Peyer's patch (tissue), 4 donors: ENCODE measurements around the gene TUBB2A. TPM values are rescaled to one million over a fixed set of nuclear protein-coding genes. Genes with fewer than 3 reads are reported as not detected.
"Not testable (repeated sequence)": the region's sequence is repeated elsewhere in the genome, so short reads cannot be mapped to it uniquely, and the experiment has no call there.

Experiments
- DNase-seq, 3 donors: peaks; one replicate each; pipeline ENCODE4 v3.0.0-alpha.2; 2017 to 2019
- H3K27ac ChIP-seq, 4 donors: fragments of 200-600 bp; sonication (generic); one replicate each; pipeline ENCODE4 v1.5.1; 2016 to 2019
- H3K27me3 ChIP-seq, 2 donors: fragments of 200-600 bp; sonication (generic); one replicate each; pipeline ENCODE4 v1.5.1; 2019
- H3K36me3 ChIP-seq, 3 donors: fragments of 200-600 bp; sonication (generic); one replicate each; pipeline ENCODE4 v1.5.1; 2016 to 2019
- H3K4me1 ChIP-seq, 4 donors: fragments of 200-600 bp; sonication (generic); one replicate each; pipeline ENCODE4 v1.5.1; 2016 to 2019
- H3K4me3 ChIP-seq, 4 donors: fragments of 200-600 bp; sonication (generic); 1 replicate in 3 of 4; 2 replicates in 1 of 4; pipeline ENCODE4 v1.5.1; 2016 to 2019; ENCODE audit warnings: mild to moderate bottlenecking in 1 of 4
- H3K9me3 ChIP-seq, 4 donors: fragments of 200-600 bp; sonication (generic); one replicate each; pipeline ENCODE4 v1.5.1; 2016 to 2019; ENCODE audit warnings: mild to moderate bottlenecking in 1 of 4
- POLR2A ChIP-seq, 2 donors: fragments of 450-650 bp; IDR thresholded peaks; one replicate each; pipeline ENCODE4 v1.5.1; 2017; ENCODE audit warnings: antibody characterized with exemption in 2 of 2, mild to moderate bottlenecking in 2 of 2, moderate library complexity in 2 of 2
- total RNA-seq, 4 donors: library from RNA; depleted of rRNA; stranded (reverse); fragments of >200 nt; gene quantifications; one replicate each; pipeline ENCODE4 v1.1.0, GENCODE V29; 2016
- TF ChIP-seq, protein P1 (sequence below), 6 experiments: fragments of 450-650 bp in 4 of 6; fragments of 200-600 bp in 2 of 6; sonication (generic) in 1 of 6; IDR thresholded peaks; one replicate each; pipeline ENCODE4 v1.5.1; 2017 to 2019; ENCODE audit warnings: antibody characterized with exemption in 6 of 6, mild to moderate bottlenecking in 3 of 6, moderate library complexity in 1 of 6

The TUBB2A gene
- total RNA-seq, 4 donors from 2014 or later: 13.2 to 61.6 (median 47.6) TPM

- DNase-seq: no peak
- Histone ChIP-seq H3K4me3 (no peak overlapping the region), H3K27ac (no peak overlapping the region), H3K9me3 (no peaks in the 10 kb centered on the region), H3K4me1 (no peaks in the 10 kb centered on the region), H3K27me3 (no peaks in the 10 kb centered on the region), H3K36me3 (no peaks in the 10 kb centered on the region)
- no peak for TF ChIP-seq POLR2A (IDR thresholded peaks at IDR 0.05)
- TF ChIP-seq, protein P1, sequence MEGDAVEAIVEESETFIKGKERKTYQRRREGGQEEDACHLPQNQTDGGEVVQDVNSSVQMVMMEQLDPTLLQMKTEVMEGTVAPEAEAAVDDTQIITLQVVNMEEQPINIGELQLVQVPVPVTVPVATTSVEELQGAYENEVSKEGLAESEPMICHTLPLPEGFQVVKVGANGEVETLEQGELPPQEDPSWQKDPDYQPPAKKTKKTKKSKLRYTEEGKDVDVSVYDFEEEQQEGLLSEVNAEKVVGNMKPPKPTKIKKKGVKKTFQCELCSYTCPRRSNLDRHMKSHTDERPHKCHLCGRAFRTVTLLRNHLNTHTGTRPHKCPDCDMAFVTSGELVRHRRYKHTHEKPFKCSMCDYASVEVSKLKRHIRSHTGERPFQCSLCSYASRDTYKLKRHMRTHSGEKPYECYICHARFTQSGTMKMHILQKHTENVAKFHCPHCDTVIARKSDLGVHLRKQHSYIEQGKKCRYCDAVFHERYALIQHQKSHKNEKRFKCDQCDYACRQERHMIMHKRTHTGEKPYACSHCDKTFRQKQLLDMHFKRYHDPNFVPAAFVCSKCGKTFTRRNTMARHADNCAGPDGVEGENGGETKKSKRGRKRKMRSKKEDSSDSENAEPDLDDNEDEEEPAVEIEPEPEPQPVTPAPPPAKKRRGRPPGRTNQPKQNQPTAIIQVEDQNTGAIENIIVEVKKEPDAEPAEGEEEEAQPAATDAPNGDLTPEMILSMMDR (IDR thresholded peaks at IDR 0.05): no peak
These were observed 44.0 kb upstream of the TUBB2A start for GRCh38 chr6:3201388-3201787.

GRCh38 chr6:3200682-3201081, 43.3 kb upstream of the TUBB2A start:
- H3K27ac ChIP-seq: no peak overlapping the region
- TF ChIP-seq, protein P1 (IDR thresholded peaks at IDR 0.05): no peak
- no peak for TF ChIP-seq POLR2A (IDR thresholded peaks at IDR 0.05)
- no peaks in the 10 kb centered on the region for H3K4me1 ChIP-seq
- H3K4me3 ChIP-seq: no peak overlapping the region
- no peaks in the 10 kb centered on the region for H3K27me3 ChIP-seq
- no peak for DNase-seq
- H3K9me3 ChIP-seq: no peaks in the 10 kb centered on the region
- H3K36me3 ChIP-seq: no peaks in the 10 kb centered on the region

DNA sequence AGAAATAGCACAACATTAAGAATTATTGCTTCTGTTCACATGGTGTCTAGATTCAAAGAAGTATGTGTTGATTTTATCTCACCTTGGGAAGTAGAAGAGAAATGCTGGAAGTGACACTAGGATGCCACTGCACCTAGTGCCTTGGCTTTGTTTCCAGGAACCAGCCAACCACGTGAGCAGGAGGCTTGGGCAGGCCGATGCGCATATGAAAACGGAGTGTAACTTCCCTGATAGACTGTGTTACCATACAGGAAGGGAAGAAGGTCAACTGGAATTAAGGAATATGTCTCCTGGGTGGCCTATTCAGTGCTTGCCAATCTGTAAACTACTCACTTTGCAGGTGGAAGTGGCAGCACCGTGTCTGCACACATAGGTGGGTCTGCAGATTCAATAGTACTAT, 42.0 kb upstream of the TUBB2A start:
- Histone ChIP-seq H3K27me3 (no peaks in the 10 kb centered on the region), H3K9me3 (no peaks in the 10 kb centered on the region), H3K4me3 (no peak overlapping the region), H3K27ac (no peak overlapping the region), H3K4me1 (no peaks in the 10 kb centered on the region), H3K36me3 (no peaks in the 10 kb centered on the region)
- DNase-seq: no peak
- TF ChIP-seq, protein P1 (IDR thresholded peaks at IDR 0.05): no peak
- no peak for TF ChIP-seq POLR2A (IDR thresholded peaks at IDR 0.05)

DNA sequence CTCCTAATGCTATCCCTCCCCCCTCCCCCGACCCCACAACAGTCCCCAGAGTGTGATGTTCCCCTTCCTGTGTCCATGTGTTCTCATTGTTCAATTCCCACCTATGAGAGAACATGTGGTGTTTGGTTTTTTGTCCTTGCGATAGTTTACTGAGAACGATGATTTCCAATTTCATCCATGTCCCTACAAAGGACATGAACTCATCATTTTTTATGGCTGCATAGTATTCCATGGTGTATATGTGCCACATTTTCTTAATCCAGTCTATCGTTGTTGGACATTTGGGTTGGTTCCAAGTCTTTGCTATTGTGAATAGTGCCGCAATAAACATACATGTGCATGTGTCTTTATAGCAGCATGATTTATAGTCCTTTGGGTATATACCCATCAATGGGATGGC, 40.4 kb upstream of the TUBB2A start:
- not testable (repeated sequence) for H3K27ac ChIP-seq, H3K27me3 ChIP-seq, DNase-seq, H3K4me3 ChIP-seq, H3K9me3 ChIP-seq, H3K36me3 ChIP-seq, H3K4me1 ChIP-seq

DNA sequence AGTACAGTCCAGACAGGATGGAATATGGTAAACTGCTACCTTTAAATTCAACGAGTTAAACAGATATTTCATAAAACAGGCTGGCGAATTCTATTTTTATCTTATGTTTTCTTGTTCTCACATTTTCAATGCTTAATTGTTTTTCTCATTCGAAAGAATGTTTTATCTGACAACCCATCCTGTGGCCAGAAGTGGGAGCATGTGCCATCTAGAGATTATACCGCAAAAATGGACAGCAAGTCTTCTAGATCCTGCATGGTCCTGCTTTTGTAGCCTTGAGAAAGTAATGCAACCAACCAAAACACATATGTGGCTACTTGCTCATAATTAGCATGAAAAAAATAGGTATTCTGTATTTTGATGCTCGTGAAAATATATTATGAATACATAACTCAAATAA, 39.4 kb upstream of the TUBB2A start:
- no peaks in the 10 kb centered on the region for H3K36me3 ChIP-seq
- H3K27ac ChIP-seq: no peak overlapping the region

DNA sequence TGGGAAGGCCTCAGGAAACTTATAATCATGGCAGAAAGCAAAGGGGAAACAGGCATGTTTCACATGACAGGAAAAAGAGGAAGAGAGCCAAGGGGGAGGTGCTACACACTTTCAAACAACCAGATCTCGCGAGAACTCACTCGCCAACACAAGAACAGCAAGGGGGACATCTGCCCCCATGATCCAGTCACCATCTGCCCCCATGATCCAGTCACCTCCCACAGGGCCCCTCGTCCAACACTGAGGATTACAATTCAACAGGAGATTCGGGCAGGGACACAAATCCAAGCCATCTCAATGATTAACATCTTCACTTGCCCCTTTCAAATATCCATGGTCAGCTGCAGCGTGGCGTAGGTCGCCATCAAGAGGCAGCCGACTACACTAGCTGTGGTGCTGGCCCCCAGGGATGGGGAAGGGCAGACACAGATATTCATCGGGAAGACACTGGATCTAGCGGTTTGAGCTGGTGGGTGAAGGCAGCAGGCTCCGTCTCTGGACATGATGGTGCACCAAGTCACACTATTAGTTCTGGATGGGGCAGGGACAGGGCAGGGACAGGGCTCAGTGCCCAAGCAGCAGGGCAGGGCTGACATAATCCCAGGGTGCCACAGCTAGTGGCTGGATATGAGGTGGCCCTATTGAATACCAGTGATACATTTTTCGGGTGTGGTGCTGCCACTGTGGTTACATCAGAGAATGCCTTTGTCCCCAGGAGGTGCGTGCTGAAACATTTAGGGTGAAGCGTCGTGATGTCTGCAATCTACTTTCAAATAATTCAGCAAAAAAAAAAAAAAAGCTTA, 38.6 kb upstream of the TUBB2A start:
- Histone ChIP-seq H3K4me3 (no peak overlapping the region), H3K36me3 (no peaks in the 10 kb centered on the region), H3K27ac (no peak overlapping the region), H3K27me3 (no peaks in the 10 kb centered on the region), H3K4me1 (no peaks in the 10 kb centered on the region), H3K9me3 (no peaks in the 10 kb centered on the region)
- TF ChIP-seq POLR2A (IDR thresholded peaks at IDR 0.05): no peak
- TF ChIP-seq, protein P1 (IDR thresholded peaks at IDR 0.05): peak in 1 of 6 experiments; percentile 33
- no peak for DNase-seq

More for the DNA sequence above, 39.4 kb upstream of the TUBB2A start:
- no peaks in the 10 kb centered on the region for H3K27me3 ChIP-seq
- H3K4me3 ChIP-seq: no peak overlapping the region
- no peak for DNase-seq
- TF ChIP-seq POLR2A (IDR thresholded peaks at IDR 0.05): no peak
- TF ChIP-seq, protein P1 (IDR thresholded peaks at IDR 0.05): no peak
- H3K4me1 ChIP-seq: no peaks in the 10 kb centered on the region
- H3K9me3 ChIP-seq: no peaks in the 10 kb centered on the region
